Measurements from ENCODE around the gene ACOT7.
"Not testable (repeated sequence)": the region's sequence is repeated elsewhere in the genome, so short reads cannot be mapped to it uniquely, and the experiment has no call there.

ACOT7 gene

GRCh38 chr1:6316240-6317097 is 77.1 kb downstream of the ACOT7 start:
- DNase-seq (ENCODE audit: low read depth in 3 of 3), result no peak

- no peak for DNase-seq (ENCODE audit: low read depth in 3 of 3)
Observed at GRCh38 chr1:6314503-6314902, 79.1 kb downstream of the ACOT7 start.

GRCh38 chr1:6313393-6314200 is 80.0 kb downstream of the ACOT7 start:
- no peak for DNase-seq (ENCODE audit: low read depth in 3 of 3)

DNA sequence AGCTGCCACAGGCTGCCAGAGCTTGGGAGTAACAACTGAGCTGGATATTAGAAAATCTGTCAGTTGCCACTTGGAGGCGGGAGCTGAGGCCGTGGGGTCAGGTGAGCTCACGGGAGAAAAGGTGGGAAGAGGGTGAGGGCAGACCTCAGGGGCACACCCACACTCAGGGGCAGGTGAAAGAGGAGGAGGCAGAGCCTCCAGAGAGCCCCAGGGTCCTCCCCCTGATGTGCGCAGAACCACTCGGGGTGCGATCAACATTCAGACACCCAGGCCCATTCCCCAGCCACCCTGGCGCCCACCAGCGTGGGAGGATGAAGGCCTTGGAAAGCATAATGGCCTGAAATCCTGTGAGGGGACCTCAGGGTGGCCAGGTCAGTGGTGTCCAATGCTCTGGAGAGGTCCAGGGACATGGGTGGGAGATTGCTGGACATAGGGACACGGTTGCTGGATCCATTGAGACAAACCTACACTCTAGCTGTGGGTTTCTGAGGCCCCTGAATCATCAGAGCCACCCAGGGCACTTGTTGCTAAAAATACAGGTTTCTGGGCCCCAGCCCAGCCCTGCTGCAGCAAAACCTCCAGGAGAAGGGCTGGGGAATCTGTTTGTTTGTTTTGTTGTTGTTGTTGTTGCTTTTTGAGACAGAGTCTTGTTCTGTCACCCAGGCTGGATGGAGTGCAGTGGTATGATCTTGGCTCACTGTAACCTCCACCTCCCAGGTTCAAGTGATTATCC is 83.3 kb downstream of the ACOT7 start:
- DNase-seq (ENCODE audit: low read depth in 3 of 3), result no peak

- no peak for DNase-seq (ENCODE audit: low read depth in 3 of 3)
Observed at GRCh38 chr1:6309564-6309963, 84.0 kb downstream of the ACOT7 start.

- no peak for DNase-seq (ENCODE audit: low read depth in 3 of 3)
Observed at GRCh38 chr1:6308449-6308848, 85.1 kb downstream of the ACOT7 start.

GRCh38 chr1:6307682-6308081 is 85.9 kb downstream of the ACOT7 start:
- not testable (repeated sequence) for DNase-seq (ENCODE audit: low read depth in 3 of 3)

DNA sequence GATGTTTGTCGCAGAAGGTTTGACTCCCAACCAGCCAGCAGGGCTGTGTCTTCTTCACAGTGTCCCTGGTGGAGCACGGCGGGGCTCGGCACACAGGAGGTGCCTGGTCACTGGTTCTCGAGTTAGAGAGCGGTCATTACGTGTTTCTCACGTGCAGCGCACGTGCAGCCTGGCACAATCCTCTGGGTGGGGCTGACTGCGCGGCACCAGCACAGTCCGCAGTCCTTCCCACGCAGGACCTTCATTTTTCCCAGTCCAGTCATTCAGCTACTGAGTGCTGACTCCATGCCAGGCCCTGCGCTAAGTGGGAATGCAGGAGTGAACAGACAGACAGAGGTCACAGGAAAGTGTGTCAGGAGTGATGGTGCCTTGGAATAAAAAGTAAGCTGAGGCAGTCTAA is 86.5 kb downstream of the ACOT7 start:
- DNase-seq (ENCODE audit: low read depth in 3 of 3), result no peak

GRCh38 chr1:6303397-6304012 is 90.1 kb downstream of the ACOT7 start:
- DNase-seq (ENCODE audit: low read depth in 3 of 3), result no peak

GRCh38 chr1:6302568-6302967 is 91.0 kb downstream of the ACOT7 start:
- DNase-seq (ENCODE audit: low read depth in 3 of 3), result no peak

DNA sequence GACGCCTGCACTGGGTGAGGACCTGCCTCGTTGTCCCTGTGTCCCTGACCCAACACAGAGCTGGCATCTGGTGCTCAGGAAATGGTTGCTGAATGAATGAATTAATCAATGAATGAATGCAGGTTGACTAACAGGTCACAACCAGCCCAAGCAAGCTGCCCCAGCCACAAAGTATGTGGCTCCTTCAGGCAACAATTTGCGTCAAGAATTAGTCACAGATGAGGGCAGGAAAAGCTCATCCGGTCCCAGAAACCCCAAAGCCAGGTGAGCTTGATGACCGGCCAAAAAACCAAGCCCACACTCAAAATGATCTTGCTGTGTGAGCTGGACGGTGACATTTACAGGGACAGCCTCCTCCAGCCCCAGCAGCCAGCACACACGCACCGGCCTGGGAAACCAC is 92.0 kb downstream of the ACOT7 start:
- no peak for DNase-seq (ENCODE audit: low read depth in 3 of 3)

- no peak for DNase-seq (ENCODE audit: low read depth in 3 of 3)
Observed at GRCh38 chr1:6300342-6301048, 93.1 kb downstream of the ACOT7 start.

DNA sequence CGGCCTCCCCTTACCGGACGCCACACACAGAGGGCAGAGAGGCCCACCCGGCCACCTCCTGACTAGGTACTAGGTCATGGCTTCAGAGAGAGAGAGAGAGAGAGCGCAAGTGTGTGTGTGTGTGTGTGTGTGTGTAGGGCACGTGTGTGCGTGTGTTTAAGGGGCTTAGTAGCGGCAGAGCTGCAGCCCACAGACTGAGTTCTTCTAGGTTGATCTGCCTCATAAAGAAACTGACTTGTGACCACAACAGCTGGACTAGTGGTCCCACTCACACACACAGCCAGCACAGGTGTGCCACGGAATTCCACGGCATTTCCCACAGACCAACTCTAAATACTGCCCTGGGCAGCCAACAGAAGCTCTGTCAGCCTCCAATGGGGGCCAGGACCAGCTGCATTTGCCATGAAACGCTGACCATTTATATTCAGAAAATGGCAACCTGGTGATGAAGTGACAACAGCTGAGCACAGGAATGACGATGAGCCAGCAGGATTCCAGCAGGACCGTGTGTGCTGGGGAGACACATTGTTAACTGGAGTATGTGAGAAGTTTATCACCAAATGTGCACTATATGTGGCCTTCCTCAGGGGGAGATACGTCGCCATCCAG is 93.9 kb downstream of the ACOT7 start:
- DNase-seq (ENCODE audit: low read depth in 3 of 3), result no peak

DNA sequence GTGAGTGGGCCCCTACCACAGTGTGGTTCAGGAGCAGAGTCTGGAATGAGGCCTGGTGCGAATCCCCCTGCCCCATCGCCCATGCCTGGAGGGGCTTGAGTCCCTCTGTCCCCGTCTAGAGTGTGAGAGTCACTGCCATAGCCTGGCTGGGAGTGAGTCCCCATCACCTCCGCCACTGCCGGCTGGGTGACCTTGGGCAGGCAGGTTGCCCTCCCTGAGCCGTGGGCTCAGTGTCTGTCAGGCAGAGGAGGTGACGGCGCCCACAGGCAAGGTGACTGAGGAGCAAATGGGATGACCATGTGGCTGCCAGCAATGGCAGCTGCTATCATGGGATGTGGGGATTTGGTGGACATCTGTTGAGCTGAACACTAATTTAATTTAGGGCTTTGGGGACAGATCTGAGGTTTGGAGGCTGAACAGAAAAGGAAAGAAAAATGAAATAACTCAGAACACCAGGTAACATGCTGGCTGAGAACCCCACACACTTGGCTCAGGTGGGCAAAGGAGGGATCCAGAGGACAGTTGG is 94.6 kb downstream of the ACOT7 start:
- DNase-seq (ENCODE audit: low read depth in 3 of 3), result no peak

- DNase-seq (ENCODE audit: low read depth in 3 of 3), result no peak
Observed at GRCh38 chr1:6298530-6298929, 95.0 kb downstream of the ACOT7 start.

GRCh38 chr1:6295910-6296309 is 97.7 kb downstream of the ACOT7 start:
- DNase-seq (ENCODE audit: low read depth in 3 of 3), result no peak

GRCh38 chr1:6294890-6295556 is 98.5 kb downstream of the ACOT7 start:
- no peak for DNase-seq (ENCODE audit: low read depth in 3 of 3)

DNA sequence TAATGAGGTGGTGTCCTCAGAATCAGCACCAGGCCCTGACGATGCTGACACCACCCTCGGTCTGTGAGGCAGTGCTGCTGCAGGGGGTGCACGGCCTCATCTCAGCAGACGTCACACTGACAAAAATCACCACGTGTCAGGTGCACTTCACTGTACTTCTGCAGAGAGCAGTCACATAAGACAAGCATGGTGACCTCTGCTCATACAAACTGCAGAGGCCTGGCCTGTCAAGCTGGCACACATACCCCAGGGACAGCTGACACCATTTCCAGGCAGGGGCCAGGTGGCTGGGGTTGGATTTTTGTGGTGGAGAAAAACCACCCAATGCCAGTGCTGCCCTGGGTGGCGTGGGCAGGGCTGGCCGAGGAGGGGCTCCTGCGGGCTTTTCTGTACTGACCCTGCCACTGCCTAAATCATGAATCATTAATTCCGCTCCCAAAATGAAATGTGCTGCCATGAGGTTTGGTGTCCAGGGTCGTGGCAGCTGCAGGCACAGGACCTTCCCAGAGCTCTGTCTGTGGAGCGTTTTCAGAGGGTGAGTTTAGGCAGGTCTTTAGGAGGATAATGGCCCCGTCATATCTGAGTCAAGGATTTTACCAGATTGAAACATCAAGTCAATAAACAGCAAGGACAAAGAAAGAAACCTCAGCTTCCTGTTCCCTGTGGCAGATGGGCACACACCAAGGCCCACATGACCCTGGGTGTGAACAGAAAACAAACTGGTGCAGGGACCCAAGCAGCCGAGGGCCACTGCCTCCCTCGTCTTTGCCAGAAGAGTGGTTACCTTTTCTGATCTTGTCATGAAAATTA is 99.3 kb downstream of the ACOT7 start:
- DNase-seq (ENCODE audit: low read depth in 3 of 3), result no peak

DNA sequence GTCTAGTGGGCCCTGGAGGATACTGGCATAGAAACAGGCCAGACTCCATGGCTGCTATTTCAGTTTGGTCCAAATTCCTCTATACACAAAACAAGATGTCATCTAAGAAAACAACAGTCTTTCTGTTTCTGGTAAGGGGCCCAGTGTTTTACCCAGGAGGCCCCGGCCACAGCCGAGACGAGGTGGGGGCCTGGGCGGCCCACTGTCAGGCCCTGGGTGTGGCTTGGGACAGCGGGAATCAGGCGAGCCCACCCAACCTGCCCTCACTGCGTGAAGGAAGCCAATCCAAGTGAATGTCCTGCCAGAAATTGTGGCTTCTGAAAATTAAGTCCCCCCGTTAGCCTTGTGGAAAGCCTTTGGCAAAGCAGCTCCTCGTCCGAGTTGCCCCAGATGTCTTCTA is 101.5 kb downstream of the ACOT7 start:
- no peak for DNase-seq (ENCODE audit: low read depth in 3 of 3)
